ENCODE measurements around the gene TRIM54.

DNA sequence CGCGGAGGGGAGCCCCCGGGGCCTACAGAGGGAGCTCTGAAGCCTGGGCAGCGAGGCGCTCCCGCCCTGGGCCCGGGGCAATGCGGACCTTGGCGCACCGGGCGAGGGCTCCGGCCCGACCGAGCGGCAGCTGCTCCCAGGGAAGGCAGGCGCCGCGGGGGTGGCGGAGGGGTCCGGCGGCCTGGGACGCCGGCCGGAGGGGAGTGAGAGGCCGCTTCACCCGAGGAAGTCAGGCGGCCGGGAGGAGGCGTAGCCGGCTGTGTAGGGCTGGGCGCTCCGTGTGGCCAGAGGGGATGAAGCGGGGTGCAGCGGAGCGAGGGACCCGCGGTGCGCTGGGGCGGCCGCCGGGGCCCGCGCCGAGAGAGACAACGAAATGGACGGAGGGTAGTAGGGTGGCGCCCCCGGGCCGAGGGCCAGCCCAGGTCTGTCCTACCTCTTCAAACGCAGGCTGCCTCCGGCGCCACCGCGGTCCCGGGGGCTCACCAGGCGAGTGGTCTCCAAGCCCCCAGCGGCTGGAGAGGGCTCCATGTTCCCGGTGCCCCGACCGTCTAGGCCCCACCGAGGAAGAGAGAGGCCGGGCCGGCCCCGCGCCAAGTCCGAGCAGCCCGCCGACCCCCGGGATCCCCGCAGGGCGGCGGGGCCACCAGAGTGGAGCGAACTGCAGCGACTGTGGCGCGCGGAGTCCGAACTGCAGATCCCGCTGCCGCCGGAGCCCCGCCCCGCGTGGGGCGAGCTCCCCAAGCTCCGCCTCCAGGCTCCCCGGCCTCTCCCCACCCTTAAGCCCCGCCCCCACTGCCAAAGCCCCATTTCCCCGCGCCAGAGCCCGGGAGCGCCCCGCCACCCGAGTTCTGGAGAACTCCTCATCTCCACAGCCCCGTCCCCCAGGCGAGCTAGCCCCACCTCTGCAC lies 19.6 kb upstream of the TRIM54 start, which contains the start of gene SLC30A3:
- TF ChIP-seq POLR2AphosphoS5 (IDR thresholded peaks at IDR 0.05; ENCODE audit: borderline replicate concordance, low read depth, low read length) (peak; percentile 68), EZH2 (IDR thresholded peaks at IDR 0.05) (no peak), FOXP2 (optimal IDR thresholded peaks at IDR 0.05; ENCODE audit: control extremely low read depth, extremely low read length, insufficient read depth) (no peak)

All from SK-N-MC (cell line).